ENCODE results near the gene MATN3.

The MATN3 gene

DNA sequence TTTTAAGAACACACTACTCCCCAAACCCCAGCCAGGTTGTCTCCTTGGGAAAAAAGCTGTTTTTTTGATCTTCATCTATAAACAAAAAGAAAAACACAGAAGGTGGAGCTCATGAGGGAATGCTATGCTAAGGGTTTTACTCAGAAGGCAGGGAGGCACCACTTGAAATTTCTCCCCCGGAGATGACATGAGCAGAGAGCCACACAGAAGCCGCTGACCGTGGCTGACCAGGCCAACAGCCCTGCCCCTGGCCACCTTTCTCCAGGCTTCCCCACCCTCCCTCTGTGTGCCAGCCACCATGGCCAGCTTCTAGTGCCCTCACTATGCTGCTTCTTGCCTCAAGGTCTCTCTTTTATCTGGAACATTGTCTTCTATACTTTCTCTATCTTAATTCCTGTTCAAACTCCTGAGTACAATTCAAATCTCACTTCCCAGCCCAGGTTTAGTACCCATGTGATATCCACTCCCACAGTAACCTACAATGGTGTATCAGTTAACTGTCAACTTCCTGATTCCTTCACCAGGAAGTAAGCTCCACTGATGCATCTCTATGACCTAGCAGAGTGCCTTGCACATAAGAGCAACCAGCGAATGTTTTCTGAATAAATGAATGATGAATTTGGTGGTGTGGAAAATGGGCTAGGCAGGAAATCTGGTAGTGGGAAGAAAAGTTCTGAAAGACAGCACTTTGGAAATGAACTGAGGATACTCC, 23.6 kb upstream of the MATN3 start:
- DNase-seq = no peak

DNA sequence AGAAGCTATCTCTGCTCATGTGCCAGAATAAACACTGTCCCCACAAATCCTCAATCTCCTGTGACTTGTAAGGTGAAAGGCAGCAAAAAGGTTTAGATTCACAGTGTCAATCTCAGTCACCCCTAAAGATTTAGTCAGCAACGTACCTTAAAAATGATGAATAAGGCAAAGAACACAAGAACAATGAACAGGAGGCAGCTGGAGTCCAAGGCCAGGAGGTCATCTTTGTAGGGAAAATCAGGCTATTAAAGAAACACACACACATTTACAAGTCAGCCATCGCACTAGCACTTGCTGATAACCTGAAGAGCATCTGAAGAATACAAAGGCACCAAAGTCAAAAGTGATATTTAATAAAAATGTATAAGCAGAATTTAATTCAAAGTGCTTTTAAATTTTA, 22.4 kb upstream of the MATN3 start:
- no peak for DNase-seq

DNA sequence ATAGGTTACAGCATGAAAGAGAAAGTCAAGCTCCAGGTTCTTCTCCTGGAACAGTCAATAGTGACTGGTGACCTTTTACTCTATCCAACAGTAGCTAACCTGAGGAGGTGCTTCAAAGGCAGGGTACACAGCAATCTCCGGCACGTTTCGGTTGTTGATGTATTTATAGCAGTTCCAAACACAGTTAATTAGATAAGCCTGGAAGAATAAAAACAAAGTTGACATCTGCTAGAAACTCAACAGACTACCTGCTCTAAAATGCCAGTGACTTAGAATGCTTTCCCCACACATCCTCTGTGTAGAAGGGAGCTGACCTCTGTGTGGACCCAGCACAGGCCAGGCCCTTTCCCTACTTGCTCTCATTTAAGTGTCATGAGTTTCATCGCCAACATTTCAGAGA, 21.8 kb upstream of the MATN3 start:
- no peak for DNase-seq

DNA sequence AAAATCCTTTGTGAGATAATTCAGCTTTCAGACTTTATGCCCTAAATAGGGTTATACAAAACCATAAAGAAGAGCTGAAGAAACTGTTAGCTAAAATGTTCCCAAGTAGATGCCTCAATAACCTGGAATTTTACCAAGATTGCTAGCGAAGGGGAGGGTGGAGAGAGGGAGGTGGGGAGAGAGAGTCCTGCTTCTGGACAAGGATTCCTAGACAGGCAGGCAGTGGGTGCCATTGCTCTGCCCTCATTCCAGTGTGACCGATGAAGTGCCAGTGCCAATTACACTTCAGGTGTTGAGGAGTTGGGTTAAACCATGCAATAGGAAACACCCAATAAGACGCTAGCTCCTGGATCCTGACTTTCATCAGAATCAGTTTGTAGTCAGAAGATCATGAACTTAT, 20.9 kb upstream of the MATN3 start:
- no peak for DNase-seq

DNA sequence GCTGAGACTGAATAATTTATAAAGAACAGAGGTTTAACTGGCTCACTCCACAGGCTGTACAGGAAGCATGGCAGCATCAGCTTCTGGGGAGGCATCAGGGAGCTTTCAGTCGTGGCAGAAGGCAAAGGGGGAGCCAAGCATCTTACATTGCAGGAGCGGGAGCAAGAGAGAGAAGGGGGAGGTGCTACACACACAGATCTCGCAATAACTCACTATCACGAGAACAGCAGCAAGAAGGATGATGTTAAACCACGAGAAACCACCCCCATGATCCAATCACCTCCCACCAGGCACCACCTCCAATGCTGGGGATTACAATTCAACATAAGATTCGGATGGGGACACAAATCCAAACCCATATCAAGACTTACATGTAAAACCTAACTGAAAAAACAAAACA, 17.8 kb upstream of the MATN3 start:
- DNase-seq = no peak

DNA sequence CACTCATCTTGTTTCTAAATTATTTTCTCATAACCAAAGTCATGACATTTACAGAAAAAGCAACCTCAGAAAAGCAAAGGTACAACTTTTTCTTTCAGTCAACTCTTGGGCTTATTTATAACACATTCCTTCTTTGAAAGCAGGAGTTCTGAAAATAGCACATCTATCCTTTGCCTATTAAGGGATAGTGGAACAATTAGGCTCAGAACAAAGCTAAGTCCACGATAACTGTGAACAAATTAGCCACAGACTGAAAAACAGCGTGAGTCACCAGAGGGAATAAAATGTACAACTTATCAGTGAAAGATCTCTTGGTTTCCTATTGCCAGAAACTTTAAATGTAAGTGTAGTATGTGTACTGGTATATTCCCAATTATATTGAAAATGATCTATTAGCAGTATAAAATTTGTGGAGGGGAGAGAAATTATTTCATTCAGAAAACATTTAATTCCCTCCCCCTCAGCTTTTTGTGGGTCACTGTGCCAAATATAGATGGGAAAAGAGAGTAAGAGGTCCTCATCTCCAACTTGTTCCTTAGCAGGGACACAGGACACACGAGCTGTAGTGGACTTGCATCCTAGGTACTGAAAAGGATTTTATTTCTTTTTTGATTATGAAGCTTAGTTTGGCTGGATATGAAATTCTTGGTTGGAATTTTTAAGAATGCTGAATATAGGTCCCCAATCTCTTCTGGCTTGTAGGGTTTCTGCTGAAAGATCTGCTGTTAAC, 15.4 kb upstream of the MATN3 start:
- DNase-seq = no peak

DNA sequence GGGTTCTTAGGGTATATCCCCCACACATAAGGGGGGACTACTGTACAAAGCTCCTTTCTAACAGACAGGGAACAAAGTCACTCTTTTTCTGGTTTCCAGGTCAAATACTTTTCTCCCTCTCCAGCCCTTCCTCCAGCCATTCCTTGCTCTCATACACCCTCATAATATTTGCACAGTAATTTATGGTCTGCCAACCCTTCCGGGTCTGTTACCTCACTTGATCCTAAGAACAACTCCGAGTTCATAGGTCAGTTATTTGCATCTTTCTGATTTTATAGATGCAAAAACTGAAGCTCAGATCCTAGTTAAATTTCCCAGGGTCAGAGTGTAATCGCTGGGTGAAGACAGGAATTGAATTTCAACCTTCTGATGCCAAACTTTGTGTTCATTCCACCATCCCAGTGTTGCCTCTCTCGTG, 14.8 kb upstream of the MATN3 start:
- DNase-seq = no peak

DNA sequence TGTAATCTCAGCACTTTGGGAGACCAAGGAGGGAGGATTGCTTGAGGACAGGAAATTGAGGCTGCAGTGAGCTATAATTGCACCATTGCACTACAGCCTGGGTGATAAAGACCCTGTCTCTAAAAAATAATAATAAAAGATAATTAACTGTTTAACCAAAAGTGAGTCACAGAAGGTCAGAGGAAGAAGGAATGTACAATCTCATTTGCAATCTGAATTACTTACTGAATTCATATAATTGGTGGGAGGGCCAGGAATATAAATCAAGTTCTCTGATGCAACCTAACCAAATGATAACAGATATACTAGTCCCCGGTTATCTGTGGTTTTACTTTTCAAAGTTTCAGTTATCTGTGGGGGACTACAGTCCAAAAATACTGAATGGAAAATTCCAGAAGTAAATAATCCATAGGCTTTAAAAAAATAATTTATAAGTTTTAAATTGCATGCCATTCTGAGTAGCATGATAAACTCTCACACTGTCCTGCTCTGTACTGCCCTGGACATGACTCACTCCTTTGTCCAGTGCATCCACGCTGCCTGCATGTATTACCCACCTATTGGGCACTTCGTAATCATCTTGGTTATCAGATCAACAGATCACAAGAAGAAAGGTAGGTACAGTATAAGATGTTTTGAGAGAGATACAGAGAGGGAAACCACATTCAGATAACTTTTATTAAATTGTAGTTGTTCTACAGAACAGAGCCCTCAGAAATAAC, 12.8 kb upstream of the MATN3 start:
- no peak for DNase-seq

DNA sequence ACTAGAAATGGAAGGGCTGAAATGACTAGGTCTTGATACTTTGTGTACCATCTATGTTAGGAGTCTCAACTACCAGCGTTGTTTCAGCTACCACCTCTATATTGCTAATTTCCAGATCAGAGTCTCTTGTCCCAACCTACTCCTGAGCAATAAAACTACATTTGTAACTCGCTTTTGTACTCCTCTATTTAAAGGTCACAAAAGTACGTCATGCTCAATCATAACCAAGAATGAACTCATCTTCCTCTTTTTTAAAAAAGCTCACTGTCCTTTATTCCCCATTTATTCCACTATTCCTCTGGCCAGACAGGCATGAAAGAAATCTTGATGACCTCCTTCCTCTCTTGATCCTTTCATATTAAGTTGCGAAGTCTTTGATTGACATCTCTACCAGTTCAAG, 11.2 kb upstream of the MATN3 start:
- DNase-seq = no peak

DNA sequence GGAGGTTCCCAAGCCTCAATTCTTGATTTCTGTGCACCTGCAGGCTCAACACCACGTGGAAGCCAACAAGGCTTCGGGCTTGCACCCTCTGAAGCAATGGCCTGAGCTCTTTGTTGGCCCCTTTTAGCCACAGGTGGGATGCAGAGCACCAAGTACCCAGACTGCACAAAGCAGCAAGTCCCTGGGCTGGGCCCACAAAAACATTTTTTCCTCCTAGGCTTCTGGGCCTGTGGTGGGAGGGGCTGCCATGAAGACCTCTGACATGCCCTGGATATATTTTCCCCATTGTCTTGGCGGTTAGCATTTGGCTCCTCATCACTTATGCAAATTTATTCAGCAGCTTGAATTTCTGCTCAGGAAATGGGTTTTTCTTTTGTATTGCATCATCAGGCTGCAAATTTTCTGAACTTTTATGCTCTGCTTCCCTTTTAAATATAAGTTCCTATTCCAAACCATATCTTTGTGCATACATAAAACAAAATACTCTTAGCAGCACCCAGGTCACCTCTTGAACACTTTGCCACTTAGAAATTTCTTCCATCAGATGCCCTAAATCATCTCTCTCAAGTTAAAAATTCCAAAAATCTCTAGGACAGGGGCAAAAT, 9.0 kb upstream of the MATN3 start:
- no peak for DNase-seq

DNA sequence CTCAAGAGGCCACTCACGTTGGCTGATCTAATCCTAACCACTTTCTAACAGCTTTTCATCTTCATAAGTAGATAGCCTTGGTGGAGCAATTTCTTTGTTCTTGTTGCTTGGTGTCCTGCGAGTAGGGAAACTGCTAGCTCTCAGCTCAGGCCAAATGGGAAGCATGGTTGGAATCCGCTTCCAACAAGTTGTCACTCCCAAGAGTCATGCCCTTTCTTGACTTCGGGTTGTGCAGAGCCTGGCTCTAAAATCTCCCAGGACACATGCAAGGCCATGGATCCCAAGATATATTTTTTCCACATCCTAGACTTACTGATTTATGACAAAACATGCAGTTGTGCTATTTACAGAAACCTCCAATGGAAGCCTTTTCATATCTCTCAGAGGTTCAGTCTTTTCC, 7.3 kb upstream of the MATN3 start:
- DNase-seq = no peak

DNA sequence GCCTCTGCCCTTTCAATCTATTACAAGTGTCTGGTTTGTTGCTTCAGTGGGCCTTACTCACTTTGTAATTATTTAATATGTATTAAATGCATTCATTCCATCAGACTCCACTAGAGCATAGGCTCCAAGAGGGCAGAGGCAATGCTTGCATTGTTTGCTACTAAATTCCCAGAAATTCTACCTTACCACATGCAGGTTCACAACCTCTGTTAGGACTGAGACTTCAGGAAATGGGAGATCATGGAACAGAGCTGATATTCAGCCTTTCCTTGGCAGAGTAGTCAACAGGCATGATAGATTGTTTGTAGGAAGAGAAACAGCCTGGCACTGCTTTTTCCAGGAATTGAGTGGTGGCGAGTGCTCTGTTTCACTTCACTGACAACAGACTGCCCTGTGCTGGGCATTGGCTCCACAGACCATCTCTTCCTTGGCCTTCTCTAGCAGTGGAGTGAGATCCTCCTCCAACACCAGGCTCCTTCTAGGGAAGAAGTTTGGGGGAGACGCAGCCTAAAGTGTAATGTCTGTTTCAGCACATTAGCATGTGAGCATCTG, 6.2 kb upstream of the MATN3 start:
- DNase-seq = no peak

DNA sequence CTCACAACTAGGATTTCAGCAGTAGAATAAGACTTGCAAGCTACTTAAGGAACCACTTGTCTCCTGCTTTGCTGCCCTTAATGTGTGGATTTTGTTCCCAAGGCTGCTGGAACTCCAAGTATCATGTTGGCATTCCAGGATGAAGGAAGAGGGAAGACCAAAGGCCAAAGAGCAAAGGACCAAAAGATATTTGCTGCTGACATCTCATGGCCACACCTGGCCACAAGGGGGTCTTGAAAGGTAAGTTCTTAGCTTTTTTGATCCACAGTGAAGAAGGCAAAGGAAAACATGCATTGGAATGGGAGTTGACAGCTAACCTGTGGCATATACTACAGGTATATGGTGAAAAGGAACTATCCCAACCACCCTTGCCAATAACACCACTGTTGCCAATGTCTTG, 3.9 kb upstream of the MATN3 start:
- no peak for DNase-seq

DNA sequence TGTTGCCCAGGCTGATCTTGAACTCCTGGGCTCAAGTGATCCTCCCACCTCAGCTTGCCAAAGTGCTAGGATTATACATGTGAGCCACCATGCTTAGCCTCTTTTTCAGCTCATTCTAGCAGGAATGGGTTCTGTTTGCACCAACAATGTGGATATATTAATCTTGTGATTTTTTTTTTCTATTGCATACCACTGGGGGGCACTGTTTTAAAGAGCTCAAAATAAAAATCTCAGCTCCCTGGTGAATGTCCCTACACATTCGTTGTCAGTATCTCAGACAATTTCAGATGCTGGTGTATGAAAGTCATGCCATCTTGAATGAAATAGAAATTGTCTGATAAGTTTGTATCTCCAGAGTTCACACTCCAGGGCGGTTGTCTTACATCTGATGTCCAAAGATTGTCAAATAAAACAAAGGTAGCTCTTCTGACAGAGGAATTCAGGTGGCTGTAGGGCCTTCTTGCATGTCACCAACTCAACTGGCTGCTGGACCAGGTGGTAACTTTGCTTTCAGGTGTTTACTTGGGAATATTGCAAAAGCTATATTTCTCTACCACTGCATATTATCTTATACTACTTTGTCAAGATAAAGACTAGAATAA, 3.1 kb upstream of the MATN3 start:
- DNase-seq = peak; percentile 15

DNA sequence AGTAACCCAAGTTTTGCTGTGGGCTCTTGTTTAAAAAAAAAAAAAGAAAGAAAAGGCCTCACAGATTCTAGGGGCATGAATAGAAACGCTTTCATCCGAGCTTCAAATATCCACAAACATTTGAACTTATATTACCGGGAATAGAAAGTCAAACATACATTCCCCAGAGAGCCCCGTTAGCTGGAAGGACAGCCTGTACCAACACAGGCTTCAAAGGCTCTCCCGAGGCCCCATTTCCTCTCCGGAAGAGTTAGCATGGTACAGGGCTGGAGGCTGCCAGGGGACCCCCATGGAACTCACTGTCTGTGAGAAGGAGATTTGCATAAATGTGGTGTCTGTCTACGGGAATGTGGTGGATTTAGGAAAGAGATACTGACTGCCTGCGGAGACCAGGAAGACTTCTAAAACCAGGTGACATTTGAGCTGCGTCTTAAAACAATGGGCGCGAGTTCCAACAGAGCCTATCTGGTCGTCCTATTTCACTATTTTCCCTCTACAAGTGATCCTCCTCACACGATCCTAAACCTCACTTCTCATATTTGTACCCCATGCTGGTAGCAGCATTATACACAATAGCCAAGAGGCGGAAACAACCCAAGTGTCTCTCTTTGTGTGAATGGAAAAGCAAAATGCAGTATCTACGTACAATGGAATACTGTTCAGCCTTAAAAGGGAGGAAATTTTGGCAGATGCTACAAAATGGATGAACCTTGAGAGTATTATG, 820 bp upstream of the MATN3 start:
- DNase-seq = no peak

DNA sequence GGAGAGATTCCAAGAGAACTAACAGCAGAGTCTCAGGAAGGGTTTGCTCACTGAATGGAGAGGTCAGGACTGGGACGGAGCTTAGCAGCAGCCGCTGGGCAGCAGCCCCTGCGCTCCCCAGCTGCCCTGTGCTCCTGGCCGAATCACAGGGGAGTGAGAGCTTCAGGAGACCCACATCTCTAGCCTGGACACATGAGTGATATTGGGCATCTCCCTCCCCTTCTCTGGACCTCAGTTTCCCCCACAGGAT, 511 bp downstream of the MATN3 start:
- DNase-seq = no peak

DNA sequence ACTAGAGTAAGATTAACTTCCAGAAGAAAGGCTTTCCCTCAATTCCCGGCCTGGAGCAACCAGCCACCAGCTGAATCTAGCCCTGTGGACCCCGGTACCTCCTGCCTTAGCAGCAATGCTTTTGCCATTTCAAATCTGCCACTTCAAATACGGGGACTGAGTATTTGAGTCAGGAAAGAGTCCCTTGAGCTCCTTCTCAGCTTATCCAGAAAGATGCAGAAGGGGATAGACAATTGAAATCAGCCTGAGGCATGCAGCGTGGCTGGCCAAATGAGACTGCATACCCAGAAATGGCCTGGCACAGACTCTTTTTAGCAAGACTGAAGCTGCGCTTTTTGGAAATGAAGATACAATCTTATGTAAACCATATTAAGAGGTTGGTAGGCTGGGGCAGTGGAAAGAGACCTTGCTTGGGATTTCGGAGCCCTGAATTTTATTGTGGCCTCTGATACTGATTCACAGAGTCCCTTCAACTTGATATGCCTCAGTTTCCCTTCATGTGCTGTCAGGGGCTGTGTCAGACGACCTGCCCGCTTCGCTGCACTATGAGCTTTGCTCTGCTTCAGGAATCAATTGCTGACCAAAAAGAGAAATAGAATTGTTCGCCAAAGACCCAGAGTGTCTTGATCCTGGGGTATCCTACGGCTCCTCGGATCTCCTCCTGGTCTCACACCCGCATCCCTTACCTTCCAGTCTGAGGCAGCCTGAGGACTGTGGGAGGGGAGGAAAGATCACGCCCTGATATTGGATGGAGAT, 1.0 kb downstream of the MATN3 start:
- DNase-seq = no peak

DNA sequence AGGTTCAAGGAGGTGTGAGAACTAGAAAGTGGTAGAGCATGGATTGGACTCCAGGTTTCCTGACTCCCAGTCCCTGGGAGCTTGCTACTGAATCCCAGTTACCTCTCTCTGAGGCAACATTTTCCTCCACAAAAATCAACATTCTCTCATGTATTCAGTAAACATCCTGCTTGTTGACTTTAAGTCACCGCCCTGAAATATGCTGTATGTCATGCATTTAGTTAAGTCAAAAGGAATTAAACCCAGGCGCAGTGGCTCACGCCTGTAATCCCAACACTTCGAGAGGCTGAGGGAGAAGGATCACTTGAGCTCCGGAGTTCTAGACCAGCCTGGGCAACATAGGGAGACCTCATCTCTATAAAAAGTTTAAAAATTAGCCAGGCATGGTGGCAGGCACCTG, 3.8 kb downstream of the MATN3 start:
- no peak for DNase-seq

DNA sequence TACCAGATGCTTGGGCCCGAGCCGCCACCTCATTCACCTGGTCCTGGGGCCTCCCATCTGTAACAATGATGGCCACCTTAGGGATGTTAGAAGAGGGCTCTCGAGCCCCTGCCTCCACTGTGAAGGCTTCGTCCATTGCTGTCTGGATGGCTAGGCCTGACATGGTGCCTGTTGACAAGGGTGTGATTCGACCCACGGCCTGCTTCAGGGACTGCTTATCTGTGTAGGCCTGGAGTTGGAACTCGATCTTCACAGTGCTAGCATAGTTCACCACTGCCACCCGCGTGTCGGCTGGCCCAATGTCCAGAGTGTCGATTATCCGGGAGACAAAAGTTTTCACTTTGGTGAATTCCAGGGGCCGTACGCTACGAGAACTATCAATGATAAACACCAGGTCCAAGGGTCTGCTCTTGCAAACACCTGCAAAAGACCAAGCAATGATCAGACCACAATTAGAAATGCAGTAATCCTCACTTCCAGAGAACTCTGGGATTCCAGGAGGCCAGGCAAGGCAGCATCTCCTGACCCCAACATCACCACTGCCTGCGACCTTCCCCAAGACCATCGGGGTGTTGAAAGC, 6.5 kb downstream of the MATN3 start:
- no peak for DNase-seq

DNA sequence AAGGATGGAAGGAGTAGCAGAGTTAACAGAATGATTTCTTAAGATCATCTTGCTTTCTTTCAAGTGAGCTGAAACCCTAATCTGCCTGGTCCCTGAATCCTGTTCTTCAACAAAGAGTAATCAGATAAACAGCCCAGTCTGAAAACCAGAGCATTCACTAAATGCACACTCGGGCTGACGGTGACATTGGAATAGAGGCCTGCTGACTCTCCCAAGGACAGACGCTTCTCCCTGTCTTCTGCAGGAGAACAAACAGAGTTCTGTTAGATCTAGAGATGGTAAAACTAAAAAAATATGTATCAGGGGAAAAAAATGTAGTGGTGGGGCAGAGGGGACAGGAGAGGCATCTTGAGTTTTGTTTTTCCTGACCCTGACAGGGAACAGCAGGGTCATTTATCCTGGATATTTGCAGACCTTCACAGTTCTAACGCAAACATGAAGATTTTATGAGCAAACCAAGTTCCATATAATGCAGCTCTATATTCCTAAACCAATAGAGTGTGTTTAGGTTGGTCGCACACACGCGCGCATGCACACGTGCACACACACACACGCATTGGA, 7.3 kb downstream of the MATN3 start:
- DNase-seq = no peak

DNA sequence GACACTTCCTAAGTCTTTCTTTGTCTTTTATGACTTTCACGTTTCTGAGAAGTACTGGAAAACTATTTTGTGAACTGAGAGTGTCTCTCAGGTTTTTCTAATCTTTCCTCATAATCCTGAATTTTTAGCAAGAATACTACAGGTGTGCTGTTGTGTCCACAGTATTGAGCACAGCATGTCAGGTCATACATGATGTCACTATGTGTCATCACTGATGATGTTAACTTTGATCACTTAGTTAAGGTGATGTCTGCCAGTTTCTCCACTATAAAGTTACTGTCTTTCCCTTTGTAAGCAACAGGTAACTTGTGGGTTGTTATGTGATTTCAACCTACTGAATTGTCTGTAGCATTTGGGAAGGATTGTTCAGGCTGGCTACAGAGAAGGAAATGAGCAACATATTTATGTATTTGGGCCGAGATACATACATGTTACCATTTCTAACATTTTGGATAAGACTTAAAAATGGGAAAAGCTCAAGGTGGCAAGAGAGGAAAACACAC, 11.1 kb downstream of the MATN3 start:
- no peak for DNase-seq
